GM23338 (cell line): Measurements from ENCODE around the gene TIMM13.

Experiments
- CREB1 ChIP-seq: fragments of 250-450 bp; sonication (Bioruptor Pico); IDR thresholded peaks from 2 replicates; pipeline ENCODE4 v1.5.0; 2020; ENCODE audit warnings: low read depth, mild to moderate bottlenecking, moderate library complexity
- EZH2 ChIP-seq: fragments of 200-600 bp; sonication (generic); IDR thresholded peaks from one replicate; pipeline ENCODE4 v1.8.0; 2017; ENCODE audit warnings: antibody characterized with exemption, mild to moderate bottlenecking, low read depth; ENCODE audit not compliant: unreplicated experiment
- EZH2phosphoT487 ChIP-seq: fragments of 200-600 bp; sonication (generic); IDR thresholded peaks from one replicate; pipeline ENCODE4 v1.8.1; 2018; ENCODE audit warnings: antibody characterized with exemption; ENCODE audit not compliant: unreplicated experiment
- JUNB ChIP-seq: IDR thresholded peaks from one replicate; pipeline ENCODE4 v1.6.1; 2016; ENCODE audit warnings: antibody characterized with exemption; ENCODE audit not compliant: unreplicated experiment
- POLR2AphosphoS5 ChIP-seq: IDR thresholded peaks from 2 replicates; pipeline ENCODE4 v1.6.1; 2016; ENCODE audit warnings: antibody characterized with exemption, low read depth
- ZNF331 ChIP-seq: fragments of 250-450 bp; sonication (Bioruptor Pico); IDR thresholded peaks from 2 replicates; pipeline ENCODE4 v1.5.0; 2020; ENCODE audit warnings: low read depth, mild to moderate bottlenecking, moderate library complexity
- TF ChIP-seq, protein P1 (sequence below), 2 experiments: fragments of 200-600 bp in 1 of 2; sonication (generic) in 1 of 2; conservative IDR thresholded peaks; 2 replicates each; pipeline versions ENCODE4 v1.5.1 to v1.6.1; 2016 to 2017; ENCODE audit warnings: antibody characterized with exemption in 2 of 2, low read depth in 2 of 2, mild to moderate bottlenecking in 2 of 2, moderate library complexity in 1 of 2
- TF ChIP-seq, protein P2 (sequence below): IDR thresholded peaks from one replicate; pipeline ENCODE4 v1.6.1; 2018; ENCODE audit warnings: antibody characterized with exemption; ENCODE audit not compliant: unreplicated experiment
- TF ChIP-seq, protein P3 (sequence below): fragments of 250-450 bp; sonication (Bioruptor Pico); IDR thresholded peaks from 2 replicates; pipeline ENCODE4 v1.5.0; 2020; ENCODE audit warnings: mild to moderate bottlenecking, moderate library complexity
- TF ChIP-seq, protein P4 (sequence below): IDR thresholded peaks from 2 replicates; pipeline ENCODE4 v1.6.1; 2016; ENCODE audit warnings: antibody characterized with exemption

DNA sequence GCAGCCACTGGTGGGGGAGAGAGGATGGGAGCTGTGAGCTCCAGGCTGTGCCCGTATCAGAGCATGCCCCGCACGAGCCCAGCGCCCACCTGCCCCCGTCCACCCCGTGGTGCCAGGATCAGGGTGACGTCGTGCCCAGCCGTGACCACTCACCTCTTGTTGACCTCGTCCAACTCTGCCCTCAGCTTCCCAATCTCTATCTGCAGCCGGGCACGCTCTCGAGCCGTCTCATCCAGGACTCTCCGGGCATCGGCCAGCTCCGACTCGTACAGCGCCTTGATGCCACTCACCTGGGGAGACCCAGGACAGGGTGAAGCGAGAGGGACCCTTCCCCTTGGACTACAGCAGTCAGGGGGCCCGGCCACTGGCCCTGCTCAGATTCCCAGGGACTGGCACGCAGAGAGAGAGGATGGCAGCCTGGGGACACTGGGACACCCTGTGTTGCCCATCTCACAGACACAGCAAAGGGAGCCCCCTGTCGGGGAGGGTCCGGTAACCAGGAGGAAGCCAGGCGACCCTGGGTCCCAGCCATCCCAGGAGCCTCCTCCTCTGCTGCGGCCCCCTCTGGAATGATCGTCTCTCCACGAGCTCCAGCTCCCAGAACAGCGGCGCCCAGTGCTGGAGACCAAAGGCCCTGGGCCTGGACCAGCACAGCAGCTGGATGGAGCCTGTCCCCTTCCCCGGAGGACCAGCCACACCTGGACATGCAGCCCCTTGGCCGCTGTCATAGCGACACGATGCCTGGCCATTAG is 17.0 kb upstream of the TIMM13 start:
- TF ChIP-seq, protein P1, sequence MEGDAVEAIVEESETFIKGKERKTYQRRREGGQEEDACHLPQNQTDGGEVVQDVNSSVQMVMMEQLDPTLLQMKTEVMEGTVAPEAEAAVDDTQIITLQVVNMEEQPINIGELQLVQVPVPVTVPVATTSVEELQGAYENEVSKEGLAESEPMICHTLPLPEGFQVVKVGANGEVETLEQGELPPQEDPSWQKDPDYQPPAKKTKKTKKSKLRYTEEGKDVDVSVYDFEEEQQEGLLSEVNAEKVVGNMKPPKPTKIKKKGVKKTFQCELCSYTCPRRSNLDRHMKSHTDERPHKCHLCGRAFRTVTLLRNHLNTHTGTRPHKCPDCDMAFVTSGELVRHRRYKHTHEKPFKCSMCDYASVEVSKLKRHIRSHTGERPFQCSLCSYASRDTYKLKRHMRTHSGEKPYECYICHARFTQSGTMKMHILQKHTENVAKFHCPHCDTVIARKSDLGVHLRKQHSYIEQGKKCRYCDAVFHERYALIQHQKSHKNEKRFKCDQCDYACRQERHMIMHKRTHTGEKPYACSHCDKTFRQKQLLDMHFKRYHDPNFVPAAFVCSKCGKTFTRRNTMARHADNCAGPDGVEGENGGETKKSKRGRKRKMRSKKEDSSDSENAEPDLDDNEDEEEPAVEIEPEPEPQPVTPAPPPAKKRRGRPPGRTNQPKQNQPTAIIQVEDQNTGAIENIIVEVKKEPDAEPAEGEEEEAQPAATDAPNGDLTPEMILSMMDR (conservative IDR thresholded peaks at IDR 0.05; ENCODE audit: low read depth in 2 of 2) = no peak
- TF ChIP-seq EZH2phosphoT487 (no peak), JUNB (no peak), POLR2AphosphoS5 (no peak), EZH2 (no peak), CREB1 (CRISPR knock-in tag) (no peak), ZNF331 (CRISPR knock-in tag) (no peak)
- TF ChIP-seq, protein P2, sequence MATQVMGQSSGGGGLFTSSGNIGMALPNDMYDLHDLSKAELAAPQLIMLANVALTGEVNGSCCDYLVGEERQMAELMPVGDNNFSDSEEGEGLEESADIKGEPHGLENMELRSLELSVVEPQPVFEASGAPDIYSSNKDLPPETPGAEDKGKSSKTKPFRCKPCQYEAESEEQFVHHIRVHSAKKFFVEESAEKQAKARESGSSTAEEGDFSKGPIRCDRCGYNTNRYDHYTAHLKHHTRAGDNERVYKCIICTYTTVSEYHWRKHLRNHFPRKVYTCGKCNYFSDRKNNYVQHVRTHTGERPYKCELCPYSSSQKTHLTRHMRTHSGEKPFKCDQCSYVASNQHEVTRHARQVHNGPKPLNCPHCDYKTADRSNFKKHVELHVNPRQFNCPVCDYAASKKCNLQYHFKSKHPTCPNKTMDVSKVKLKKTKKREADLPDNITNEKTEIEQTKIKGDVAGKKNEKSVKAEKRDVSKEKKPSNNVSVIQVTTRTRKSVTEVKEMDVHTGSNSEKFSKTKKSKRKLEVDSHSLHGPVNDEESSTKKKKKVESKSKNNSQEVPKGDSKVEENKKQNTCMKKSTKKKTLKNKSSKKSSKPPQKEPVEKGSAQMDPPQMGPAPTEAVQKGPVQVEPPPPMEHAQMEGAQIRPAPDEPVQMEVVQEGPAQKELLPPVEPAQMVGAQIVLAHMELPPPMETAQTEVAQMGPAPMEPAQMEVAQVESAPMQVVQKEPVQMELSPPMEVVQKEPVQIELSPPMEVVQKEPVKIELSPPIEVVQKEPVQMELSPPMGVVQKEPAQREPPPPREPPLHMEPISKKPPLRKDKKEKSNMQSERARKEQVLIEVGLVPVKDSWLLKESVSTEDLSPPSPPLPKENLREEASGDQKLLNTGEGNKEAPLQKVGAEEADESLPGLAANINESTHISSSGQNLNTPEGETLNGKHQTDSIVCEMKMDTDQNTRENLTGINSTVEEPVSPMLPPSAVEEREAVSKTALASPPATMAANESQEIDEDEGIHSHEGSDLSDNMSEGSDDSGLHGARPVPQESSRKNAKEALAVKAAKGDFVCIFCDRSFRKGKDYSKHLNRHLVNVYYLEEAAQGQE = no peak
- TF ChIP-seq, protein P3, sequence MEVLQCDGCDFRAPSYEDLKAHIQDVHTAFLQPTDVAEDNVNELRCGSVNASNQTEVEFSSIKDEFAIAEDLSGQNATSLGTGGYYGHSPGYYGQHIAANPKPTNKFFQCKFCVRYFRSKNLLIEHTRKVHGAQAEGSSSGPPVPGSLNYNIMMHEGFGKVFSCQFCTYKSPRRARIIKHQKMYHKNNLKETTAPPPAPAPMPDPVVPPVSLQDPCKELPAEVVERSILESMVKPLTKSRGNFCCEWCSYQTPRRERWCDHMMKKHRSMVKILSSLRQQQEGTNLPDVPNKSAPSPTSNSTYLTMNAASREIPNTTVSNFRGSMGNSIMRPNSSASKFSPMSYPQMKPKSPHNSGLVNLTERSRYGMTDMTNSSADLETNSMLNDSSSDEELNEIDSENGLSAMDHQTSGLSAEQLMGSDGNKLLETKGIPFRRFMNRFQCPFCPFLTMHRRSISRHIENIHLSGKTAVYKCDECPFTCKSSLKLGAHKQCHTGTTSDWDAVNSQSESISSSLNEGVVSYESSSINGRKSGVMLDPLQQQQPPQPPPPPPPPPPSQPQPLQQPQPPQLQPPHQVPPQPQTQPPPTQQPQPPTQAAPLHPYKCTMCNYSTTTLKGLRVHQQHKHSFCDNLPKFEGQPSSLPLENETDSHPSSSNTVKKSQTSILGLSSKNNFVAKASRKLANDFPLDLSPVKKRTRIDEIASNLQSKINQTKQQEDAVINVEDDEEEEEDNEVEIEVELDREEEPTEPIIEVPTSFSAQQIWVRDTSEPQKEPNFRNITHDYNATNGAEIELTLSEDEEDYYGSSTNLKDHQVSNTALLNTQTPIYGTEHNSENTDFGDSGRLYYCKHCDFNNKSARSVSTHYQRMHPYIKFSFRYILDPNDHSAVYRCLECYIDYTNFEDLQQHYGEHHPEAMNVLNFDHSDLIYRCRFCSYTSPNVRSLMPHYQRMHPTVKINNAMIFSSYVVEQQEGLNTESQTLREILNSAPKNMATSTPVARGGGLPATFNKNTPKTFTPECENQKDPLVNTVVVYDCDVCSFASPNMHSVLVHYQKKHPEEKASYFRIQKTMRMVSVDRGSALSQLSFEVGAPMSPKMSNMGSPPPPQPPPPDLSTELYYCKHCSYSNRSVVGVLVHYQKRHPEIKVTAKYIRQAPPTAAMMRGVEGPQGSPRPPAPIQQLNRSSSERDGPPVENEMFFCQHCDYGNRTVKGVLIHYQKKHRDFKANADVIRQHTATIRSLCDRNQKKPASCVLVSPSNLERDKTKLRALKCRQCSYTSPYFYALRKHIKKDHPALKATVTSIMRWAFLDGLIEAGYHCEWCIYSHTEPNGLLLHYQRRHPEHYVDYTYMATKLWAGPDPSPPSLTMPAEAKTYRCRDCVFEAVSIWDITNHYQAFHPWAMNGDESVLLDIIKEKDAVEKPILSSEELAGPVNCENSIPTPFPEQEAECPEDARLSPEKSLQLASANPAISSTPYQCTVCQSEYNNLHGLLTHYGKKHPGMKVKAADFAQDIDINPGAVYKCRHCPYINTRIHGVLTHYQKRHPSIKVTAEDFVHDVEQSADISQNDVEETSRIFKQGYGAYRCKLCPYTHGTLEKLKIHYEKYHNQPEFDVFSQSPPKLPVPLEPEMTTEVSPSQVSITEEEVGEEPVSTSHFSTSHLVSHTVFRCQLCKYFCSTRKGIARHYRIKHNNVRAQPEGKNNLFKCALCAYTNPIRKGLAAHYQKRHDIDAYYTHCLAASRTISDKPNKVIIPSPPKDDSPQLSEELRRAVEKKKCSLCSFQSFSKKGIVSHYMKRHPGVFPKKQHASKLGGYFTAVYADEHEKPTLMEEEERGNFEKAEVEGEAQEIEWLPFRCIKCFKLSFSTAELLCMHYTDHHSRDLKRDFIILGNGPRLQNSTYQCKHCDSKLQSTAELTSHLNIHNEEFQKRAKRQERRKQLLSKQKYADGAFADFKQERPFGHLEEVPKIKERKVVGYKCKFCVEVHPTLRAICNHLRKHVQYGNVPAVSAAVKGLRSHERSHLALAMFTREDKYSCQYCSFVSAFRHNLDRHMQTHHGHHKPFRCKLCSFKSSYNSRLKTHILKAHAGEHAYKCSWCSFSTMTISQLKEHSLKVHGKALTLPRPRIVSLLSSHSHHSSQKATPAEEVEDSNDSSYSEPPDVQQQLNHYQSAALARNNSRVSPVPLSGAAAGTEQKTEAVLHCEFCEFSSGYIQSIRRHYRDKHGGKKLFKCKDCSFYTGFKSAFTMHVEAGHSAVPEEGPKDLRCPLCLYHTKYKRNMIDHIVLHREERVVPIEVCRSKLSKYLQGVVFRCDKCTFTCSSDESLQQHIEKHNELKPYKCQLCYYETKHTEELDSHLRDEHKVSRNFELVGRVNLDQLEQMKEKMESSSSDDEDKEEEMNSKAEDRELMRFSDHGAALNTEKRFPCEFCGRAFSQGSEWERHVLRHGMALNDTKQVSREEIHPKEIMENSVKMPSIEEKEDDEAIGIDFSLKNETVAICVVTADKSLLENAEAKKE = no peak
- TF ChIP-seq, protein P4, sequence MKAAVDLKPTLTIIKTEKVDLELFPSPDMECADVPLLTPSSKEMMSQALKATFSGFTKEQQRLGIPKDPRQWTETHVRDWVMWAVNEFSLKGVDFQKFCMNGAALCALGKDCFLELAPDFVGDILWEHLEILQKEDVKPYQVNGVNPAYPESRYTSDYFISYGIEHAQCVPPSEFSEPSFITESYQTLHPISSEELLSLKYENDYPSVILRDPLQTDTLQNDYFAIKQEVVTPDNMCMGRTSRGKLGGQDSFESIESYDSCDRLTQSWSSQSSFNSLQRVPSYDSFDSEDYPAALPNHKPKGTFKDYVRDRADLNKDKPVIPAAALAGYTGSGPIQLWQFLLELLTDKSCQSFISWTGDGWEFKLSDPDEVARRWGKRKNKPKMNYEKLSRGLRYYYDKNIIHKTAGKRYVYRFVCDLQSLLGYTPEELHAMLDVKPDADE = no peak
